Stromal cell of bone marrow (primary cell): ENCODE measurements around the gene DVL1.

Source experiments
- DNase-seq: peaks from one replicate; pipeline ENCODE4 v3.0.0-alpha.2; 2012; ENCODE audit warnings: low read depth

Gene DVL1

DNA sequence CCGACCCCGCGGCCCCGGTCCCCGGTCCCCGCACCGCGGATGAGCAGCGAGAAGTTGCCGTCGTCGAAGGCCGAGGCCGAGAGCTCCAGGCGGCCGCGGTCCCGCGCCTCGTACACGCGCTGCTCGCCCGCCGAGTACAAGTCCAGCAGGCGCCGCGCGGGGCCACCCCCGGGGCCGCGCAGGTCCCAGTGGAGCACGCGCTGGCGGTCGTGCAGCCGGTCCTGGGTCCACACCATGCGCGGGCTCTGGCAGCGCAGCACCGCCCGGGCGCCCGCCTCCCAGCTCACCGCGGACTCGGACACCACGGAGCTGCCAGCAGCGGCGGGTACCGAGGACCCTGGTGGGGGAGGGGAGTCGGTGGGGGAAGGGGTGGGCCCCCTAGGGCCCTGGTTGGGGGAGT is 6.2 kb upstream of the DVL1 start:
- no peak for DNase-seq

DNA sequence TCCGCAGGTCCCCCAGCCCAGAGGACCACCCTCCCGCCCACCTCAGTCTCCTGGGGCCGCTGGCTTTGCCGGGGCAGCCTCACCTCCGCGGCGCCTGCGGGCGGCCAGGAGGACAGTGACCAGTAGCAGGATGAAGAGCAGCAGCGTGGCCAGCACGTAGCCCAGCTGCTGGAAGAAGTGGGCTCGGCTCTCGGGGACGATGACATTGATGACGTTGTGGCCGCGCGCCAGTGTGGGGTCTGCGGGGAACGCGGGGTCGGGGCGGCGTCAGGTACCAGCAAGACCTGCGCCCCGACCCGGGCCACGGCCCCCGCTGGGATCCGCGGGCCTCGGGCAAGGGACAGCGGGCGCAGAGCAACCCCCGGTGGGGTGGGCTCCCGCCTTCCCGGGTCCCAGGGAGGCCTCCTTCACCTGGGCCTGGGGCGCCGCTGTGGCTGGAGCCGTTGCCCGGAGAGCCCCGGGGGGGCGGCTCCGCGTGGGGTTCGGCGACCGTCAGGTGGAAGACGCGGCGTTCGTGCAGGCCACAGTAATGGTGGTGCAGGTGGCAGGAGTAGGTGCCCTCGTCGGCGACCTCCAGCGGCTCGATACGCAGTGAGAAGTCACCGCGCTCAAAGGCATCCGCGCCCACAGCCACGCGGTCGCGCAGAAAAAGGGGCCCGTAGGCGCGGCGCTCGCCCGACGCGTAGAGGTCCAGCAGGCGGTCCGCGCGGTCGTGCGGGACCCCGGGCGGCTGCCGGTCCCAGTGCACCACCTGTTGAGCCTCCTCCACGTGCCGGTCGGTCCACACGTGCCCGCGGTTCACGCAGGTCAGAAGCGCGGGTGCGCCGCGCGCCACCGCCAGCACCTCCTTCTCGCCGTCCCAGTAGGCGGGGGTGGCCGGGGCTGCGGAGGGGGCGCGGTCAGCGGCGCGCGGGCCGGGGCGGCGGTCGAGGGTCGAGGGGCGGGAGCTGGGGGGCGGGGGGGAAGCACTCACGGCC is 5.3 kb upstream of the DVL1 start:
- DNase-seq, result no peak

DNA sequence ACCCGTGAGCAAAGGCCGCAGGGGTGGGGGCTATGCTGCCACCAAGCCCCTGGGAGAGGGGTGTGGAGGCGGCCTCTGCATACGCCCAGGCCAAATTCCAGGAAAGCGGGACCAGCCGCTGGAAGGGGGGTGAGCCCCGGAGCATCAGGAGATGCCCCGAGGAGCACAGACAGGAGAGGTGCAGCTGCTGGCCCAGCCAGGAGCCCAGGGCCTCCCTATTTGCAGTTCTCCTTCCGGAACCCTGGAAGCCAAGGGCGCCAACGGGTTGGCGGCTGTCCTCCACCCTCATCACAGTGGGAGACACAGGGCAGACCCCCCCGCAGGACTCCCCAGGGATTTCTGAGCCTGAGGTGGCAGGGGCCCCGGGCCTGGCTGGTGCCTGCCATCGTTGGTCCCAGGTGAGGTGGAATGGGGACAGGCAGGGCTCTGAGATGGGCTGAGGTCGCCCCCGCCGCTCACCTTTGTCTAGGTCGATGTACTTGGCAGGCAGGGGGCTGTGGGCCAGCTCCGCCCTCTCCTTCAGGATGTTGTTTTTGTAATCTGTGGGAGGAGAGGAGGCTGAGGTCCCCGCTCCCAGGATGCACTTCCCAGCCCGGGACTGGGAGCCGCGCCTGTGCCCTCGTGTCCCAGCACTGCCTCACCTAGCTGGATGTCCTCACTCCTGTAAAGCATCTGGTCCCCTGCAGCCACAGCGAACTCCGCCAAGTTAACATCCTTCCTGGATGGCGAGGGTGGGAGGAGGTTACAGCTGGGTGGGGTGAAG is 4.4 kb upstream of the DVL1 start:
- no peak for DNase-seq

DNA sequence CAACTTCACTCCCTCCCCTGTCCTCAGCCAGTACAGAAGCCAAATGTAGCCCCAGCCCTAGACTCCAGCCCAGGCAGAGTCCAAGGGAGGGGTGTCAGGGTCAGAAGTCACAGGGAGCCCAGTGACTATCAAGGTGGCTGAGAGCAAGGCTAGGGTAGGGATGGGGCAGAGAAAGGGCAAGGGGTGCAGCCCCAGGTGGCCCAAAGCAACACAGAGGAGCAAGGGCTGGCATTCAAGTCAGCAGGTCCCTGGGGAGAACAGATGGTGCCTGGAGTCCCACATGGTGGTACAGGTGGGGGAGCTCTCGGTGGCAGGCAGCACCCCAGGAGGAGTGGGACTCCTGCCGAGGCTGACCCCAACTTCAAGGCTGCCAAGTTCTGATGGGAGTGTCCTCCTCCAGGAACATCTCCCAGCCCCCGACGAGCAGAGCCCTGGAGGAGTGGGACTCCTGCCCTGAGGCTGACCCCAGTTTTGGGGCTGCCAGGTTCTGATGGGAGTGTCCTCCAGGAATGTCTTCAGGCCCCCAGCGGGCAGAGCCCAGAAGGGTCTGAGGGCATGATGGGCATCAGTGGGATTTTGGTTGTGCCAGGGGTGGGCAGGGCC is 3.7 kb upstream of the DVL1 start:
- DNase-seq, result no peak

DNA sequence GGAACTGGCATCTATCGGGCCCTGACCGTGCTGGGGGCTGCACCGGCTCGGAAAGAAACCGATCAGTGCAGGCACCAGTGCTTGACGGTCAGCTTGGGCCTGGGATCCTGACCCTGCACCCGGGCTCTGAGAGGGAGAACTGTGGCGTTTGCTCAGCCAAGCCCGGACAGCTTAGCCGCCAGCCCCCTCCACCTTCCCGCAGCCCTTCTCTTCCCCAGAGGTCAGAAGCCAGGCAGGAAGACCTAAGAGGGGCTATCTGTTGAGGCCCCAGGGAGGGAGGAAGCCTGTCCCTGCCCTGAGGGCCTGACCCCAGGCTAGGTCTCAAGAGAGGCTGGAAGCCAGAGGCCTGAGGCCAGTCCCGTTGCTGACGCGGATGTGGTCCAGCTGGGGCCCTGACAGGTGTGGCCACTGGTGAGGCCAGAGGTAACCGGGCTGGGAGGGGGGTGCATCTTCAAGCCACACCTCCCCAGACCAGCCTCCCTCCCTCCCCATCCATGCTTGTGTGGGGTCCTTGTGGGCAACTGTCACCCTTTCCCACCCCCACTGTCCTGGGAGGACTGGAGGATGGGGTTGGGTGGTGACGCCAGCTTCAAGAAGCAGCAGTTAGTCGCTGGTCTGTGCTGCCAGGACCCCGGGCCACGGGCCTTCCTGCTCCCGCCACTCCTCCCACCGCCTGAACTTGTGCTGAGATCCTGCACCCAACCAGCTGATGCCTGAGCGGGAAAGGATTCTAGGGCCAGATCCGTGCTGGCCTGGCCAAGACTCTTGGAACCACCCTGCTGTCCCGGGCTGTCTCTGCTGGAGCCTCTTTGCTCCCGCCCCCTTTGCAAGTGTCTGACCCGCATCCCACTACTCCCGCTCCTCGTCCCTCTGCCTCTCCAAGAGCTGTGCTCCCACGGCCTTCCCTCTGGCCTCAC is 2.6 kb upstream of the DVL1 start:
- no peak for DNase-seq

DNA sequence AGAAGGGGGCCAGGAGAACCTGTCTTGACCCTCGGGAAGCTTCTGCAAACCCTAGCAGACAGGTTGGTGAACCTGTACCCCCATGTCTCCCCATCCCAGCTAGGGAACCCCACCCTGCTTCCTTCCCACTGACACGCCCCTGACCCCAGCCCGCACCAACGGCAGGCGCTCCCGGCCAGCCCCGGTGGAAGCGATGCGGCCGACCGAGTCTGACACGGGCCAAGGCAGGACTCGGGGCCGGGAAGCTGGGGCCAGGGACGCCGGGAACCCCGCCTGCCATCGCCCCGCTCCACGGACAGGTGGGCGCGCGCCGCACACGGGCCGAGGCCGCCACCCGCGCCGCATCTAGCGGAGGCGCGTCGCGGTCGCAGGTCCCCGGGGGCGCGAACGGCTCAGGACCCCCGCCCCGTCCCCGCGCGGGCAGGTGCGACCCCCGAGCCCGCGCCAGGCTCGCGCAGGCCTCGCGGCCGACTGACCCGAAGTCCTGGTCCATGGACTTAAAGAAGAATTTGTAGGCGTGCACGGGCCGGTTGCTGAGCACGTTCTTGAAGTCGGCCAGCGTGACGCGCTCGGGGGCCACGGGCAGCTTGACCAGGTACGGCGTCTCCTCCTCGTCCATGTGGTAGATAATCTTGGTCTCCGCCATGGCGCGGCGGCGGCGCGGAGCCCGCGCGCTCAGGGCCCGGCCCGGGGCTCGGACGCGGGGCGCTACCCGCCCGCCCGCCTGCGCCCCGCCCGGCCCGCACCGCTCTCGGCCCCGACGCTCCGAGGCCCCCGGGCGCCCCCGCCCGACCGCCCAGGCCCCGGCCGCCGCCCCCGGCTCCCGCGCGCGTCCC is 580 bp downstream of the DVL1 start:
- DNase-seq, result no peak

DNA sequence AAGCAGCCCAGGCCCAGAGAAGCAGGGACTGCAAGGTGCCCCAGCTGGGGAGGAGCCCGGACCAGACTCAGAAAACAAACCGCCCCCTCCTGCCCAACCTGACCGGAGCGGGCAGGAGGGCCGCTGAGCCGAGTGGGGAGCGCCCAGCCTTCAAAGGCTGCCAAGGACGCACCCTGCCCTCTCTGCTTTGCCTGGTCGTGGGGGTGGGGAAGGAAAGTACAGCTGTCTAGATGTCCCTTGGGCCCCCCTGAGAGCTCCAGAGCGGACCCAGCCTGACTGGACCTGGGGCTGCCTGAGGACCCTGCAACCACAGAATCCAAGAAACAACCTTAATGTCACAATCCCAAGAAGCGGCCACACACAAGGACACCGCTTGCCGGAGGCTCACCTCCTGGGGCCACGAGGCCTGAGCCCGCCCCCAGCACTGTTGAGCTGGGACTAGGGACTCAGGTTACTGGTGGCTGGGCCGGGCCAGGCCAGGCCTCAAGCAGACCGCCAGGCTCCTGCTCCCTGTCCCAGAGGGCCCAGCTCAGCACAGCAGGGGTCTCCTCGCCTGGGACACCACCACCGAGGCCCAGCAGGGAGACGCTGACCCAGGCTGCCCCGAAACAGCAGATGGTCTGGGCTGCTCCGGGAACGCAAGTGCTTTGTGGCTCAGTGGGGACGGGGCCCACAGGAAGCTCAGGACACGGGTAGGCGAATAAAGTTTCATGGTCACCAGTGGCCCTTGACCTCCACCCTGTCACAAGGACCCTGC is 1.4 kb downstream of the DVL1 start:
- no peak for DNase-seq

DNA sequence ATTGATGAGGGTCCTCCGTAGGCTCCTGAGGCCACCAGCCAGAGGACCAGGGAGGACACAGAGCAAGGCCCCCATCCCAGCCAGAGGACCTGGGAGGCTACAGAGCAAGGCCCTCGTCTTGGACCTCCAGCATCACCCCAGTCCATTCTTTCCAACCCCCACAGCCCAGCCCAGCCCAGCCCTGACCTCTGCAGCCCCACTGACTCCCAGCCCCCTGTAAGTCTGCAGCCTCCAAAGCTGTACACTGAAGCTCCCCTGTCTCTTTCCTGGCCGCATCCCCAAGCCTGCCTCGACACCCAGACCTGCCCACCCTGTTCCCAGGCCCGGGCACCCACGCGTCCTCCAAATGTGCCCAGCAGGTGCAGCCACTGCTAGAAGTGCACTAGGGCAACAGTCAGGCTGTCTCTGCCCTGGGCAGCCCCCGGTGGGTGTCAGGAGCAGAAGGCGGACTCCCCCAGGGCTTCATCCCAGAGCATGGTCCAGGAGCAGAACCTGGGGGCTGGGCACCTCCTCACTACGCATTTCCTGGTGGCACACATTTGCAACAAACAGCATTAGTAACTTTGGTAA is 2.1 kb downstream of the DVL1 start:
- no peak for DNase-seq

DNA sequence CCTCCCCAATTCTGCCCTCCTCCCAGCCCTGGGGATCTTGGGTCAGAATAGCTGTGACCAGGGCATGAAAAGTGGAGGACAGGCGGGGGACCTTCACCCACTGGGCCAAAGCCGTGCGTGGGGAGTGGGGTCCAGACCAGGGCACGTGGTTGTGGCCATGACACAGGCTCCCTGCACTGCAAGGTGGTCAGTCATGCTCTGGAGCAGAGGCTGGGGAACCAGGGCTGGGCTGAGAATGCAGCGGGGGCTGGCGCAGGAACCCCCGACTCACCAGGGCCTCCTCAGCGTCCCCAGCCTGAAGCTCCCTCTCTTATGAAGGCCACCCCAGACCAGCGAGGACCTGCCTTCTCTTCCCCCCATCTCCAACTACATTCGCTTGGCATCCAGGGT is 2.7 kb downstream of the DVL1 start:
- DNase-seq, result no peak

DNA sequence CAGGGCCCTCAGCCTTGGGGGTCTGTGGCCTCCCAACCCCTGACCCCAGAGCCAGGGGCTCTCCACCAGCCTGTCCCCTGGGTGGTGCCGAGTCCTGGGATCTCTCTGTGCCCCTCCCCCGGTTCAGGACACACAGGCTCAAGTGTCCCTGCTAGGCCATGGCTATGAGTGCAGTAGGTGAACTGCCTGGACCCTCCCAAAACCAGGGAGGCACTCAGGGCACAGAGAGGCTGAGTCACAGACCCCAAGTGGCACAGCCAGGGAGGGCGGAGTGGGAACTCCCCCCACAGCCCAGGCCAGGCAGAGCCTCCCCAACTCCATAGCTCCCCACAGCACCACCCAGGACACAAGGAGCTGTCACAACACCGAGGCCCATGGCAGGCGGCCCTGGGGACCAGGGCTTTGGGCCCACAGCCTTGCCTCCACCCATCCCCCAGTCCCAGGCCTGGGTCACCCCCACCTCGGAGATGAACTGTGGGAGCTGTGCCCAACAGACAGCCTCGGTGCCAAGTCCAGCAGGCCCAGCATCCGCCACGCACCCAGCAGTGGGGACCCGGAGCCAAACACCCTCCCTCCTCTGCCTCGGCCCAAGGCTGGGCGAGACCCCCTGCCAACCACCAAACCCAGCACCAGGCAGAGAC is 3.2 kb downstream of the DVL1 start:
- DNase-seq, result no peak

DNA sequence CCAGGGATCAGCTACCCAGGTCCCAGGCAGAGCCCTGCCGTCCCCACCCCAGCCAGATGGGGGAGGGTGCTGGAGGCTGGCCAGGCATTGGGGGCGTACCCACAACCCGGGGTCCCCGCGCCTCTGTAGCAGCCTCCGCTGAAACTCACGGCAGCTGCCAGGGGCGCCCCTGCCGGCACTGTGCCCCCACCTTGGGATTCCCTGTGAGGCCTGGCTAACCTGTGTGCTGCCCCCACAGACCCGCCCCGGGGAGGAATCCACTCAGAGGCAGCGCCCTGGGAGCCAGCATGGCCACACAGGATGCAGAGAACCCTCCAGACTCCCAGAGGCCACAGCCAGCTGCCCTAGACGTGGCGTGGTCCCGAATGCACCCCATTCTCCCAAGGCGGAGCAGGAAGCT is 3.8 kb downstream of the DVL1 start:
- no peak for DNase-seq

DNA sequence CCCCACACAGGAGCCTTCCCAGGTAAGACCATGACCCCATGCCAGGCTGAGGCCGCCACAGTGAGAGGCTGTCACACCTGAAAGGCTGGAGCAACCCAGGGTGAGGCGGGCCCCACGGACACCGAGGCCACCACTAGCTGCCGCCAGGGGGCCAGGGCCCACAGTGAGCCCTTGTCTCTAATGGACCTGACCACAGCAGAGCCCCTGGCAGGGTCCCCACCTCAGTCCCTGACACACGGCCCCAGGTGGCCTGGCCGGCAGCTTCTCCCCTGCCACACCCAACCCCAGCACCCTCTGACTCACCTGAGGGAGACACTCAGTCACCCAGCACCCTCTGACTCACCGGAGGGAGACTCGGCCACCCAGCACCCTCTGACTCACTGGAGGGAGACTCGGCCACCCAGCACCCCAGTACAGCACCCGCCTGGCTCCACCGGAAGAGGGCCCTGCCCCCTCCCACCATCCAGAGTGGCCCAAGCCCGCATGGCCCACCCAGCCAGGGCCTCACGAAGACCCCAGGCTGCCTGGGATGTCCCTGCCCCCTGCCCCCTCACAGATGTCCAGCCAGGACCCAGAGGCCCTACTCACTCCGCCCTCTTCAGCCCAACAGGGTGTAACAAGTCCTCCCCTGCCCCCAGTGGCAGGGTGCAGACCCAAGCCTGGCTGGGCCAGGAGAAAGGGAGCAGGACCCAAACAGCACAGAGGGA is 4.4 kb downstream of the DVL1 start:
- no peak for DNase-seq

DNA sequence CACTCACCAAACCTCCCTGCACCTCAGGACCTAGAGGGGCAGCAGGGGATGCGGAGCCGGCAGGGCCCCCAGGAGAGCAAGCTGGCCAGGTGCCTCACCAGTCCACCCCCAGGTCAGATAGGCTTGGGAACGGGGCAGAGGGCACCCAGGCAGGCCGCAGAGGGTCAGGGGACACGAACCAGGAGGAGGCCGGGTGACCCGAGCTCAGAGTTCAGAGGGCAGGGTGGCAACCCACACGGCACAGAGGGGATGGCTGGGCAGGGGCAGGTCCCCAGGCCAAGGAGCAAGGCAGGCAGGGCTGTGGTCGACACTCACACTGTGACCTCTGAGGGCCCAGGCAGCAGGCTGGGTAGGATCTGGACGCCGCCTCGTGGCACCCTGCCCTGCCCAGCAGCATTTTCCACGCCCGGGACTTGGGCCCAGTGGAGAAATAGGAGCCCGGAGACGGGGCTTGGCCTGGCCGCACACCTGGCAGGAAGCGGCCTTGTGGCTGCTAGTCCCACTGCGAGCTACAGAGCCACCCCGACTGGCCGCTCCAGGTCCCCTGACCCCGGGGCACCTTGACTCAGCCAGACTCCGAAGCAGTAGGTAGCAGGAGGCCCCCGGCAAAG is 5.3 kb downstream of the DVL1 start:
- DNase-seq, result no peak

DNA sequence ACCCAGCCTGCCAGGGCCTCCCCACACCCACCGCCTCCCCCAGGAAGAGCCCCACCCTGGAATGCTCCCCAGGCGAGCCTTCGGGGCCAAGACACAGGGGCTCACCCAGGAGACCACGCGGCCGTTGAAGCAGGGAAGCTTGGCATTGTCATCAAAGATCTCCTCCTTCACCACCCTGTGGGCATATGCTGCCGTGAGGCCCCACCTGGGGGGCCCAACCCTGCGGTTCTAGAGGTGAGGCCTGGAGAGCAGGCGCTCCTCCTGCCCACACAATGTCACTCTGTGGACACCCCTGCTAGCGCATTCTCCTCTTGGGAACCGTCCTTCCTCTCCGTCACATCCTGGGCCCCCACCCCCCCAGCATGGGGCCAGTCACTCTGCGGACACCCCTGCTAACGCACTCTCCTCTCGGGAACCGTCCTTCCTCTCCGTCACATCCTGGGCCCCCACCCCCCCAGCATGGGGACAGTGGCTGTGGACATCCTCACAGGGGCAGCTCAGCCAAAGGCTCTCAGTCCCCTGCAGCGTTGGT is 6.6 kb downstream of the DVL1 start:
- DNase-seq, result no peak

DNA sequence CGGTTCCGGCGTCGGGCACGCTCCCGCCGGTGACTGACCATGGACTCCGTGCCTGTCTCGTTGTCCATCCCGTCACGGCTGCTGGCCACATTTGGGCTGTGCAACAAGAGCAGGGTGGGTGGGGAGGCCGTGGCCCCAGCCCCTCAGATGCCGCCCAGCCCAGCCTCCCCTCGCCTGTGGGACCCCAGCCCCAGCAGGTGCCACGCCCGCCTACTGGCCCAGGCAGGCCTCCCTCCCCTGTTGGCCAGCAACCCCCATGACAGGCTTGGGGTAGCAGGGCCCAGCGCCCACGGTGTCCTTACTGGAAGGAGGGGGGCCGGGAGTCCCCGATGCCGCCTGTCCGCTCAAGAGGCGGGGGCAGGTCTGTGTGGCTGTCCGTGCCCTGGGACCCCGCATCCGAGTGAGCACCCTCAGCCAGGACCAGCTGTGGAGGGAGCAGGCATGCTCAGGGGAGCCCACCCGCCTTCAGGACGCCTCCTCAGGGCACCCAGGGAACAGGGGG is 7.1 kb downstream of the DVL1 start:
- no peak for DNase-seq

DNA sequence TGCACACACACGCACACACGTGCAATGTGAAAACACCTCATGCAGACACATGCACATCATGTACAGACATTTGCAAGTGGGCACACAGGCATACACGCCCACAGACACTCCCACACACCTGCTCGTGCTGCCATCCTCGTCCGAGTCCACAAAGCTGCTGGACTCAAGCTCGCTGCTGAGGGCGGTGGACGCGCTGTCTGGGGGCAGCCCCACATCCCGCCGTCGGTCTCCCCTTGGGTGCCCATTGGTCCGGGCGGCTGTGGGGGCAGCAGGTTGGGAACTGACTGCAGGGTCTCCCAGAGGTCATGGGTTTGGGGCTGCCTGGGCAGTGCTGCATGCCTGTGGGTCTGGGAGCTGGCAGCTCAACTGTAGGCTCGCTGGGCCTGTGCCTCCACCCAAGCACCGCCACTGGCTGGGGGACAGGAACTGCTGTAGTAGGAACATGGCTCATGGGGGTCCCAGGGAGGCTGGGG is 7.6 kb downstream of the DVL1 start:
- no peak for DNase-seq

DNA sequence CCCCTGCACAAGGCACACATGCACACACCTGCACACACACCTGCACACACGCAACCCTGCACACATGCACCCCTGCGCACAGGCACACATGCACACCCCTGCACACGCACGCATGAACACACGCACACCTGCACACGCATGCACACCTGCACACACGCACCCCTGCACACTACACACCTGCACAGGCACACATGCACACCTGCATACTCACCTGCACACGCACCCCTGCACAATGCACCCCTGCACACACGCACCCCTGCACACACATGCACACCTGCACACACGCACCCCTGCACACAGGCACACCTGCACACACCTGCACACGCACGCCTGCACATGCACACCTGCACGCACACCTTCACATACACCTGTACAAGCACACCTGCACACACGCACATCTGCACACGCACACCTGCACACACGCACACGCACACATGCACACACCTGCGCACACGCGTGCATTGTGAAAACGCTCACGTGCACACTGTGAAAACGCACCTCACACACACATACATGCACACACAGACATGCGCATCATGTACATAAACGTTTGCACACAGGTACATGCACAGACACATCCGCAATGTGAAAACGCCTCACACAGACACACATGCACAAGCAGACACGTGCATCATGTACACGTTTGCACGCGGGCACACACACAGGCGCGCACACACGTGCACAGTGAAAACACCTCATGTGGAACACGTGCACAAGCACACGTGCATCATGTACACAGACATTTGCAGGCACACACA is 8.2 kb downstream of the DVL1 start:
- no peak for DNase-seq
